ENCODE measurements around the gene ARID1B. TPM values are rescaled to one million over a fixed set of nuclear protein-coding genes. Genes with fewer than 3 reads are reported as not detected.

The ARID1B gene
- total RNA-seq, 1 experiment from 2014 or later, result 91.7 TPM

DNA sequence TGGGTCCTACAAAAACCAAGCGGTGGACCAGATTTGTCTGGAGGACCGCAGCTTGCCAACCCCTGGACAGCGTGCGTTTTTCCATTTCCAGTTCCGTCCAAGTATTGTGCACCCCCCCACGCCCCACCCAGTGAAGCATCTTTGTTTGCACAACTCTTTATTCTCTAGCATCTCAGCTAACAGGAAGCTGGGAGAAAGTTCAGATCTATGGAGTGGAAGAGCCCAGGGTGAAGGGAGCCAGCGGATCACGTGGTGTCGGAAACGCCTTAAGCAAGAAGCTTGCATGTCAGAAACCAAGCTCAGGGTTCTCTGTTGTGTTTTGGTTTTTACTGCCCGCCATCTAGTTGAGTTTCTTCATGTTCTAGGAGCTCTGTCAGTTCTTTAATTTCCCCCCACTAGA, 29.9 kb downstream of the ARID1B start:
- ATAC-seq, result no peak

DNA sequence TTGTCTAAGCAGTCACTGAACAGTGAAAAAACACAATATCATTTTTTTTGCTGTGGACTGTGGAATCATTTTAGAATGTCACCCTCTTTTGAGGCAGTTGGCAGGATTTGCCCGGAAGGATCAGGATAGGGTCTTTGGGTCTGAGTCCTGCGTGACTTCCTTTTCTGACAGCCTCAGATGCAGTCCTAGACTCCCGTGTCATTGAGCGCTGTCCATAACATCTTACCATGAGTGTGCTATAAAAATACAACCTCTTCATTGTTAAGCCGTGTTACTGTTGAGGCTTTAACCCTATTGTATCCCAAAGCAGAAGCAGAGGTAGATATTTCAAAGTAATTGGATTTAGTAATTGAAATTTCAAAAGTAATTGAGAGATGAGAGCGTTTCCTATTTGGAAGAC, 30.6 kb downstream of the ARID1B start:
- ATAC-seq (no peak), DNase-seq (ENCODE audit: low read depth, low spot score) (no peak)
- H3K27me3 ChIP-seq (ENCODE audit: control insufficient read depth, insufficient read depth, low read length), result no peaks in the 10 kb centered on the region
- CTCF ChIA-PET, result no interaction called here
- intact Hi-C loops (cut with micrococcal nuclease; ENCODE audit: unreplicated experiment) (no loop called here), in situ Hi-C loops (cut with HindIII; ENCODE audit: low pct_unique_long_range_greater_than_20kb, low sequenced_read_pairs) (no loop called here)
- no peak overlapping the region for H3K27ac ChIP-seq (ENCODE audit: low read length)
- H3K9me3 ChIP-seq (ENCODE audit: control insufficient read depth, insufficient read depth, low read depth, low read length), result no peaks in the 10 kb centered on the region
- POLR2A ChIA-PET, result no interaction called here
- no peak overlapping the region for H3K4me3 ChIP-seq (ENCODE audit: low read depth in 2 of 2, low read length in 2 of 2)
- BruUV-seq (replicated peaks), result no TSS peak
- no peaks in the 10 kb centered on the region for H3K36me3 ChIP-seq (ENCODE audit: control insufficient read depth, insufficient read depth, low read length)
- TF ChIP-seq TCF7L2 (IDR thresholded peaks at IDR 0.05; ENCODE audit: low read depth, low read length) (no peak), POLR2AphosphoS5 (IDR thresholded peaks at IDR 0.05; ENCODE audit: low read depth, low read length) (no peak), SIN3A (IDR thresholded peaks at IDR 0.05; ENCODE audit: borderline replicate concordance, insufficient read depth, low read depth, low read length) (no peak)
- TF ChIP-seq, protein P1, sequence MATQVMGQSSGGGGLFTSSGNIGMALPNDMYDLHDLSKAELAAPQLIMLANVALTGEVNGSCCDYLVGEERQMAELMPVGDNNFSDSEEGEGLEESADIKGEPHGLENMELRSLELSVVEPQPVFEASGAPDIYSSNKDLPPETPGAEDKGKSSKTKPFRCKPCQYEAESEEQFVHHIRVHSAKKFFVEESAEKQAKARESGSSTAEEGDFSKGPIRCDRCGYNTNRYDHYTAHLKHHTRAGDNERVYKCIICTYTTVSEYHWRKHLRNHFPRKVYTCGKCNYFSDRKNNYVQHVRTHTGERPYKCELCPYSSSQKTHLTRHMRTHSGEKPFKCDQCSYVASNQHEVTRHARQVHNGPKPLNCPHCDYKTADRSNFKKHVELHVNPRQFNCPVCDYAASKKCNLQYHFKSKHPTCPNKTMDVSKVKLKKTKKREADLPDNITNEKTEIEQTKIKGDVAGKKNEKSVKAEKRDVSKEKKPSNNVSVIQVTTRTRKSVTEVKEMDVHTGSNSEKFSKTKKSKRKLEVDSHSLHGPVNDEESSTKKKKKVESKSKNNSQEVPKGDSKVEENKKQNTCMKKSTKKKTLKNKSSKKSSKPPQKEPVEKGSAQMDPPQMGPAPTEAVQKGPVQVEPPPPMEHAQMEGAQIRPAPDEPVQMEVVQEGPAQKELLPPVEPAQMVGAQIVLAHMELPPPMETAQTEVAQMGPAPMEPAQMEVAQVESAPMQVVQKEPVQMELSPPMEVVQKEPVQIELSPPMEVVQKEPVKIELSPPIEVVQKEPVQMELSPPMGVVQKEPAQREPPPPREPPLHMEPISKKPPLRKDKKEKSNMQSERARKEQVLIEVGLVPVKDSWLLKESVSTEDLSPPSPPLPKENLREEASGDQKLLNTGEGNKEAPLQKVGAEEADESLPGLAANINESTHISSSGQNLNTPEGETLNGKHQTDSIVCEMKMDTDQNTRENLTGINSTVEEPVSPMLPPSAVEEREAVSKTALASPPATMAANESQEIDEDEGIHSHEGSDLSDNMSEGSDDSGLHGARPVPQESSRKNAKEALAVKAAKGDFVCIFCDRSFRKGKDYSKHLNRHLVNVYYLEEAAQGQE (IDR thresholded peaks at IDR 0.05; ENCODE audit: insufficient read depth in 1 of 2, low read depth in 2 of 2, low read length in 1 of 2), result no peak
- TF ChIP-seq, protein P2, sequence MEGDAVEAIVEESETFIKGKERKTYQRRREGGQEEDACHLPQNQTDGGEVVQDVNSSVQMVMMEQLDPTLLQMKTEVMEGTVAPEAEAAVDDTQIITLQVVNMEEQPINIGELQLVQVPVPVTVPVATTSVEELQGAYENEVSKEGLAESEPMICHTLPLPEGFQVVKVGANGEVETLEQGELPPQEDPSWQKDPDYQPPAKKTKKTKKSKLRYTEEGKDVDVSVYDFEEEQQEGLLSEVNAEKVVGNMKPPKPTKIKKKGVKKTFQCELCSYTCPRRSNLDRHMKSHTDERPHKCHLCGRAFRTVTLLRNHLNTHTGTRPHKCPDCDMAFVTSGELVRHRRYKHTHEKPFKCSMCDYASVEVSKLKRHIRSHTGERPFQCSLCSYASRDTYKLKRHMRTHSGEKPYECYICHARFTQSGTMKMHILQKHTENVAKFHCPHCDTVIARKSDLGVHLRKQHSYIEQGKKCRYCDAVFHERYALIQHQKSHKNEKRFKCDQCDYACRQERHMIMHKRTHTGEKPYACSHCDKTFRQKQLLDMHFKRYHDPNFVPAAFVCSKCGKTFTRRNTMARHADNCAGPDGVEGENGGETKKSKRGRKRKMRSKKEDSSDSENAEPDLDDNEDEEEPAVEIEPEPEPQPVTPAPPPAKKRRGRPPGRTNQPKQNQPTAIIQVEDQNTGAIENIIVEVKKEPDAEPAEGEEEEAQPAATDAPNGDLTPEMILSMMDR (IDR thresholded peaks at IDR 0.05), result no peak
- H3K4me1 ChIP-seq (ENCODE audit: control insufficient read depth, insufficient read depth, low read length), result peaks cover 17% of the 10 kb centered on the region; the same call in 1 of the 2 replicates

More for the DNA sequence above, 29.9 kb downstream of the ARID1B start:
- no TSS peak for BruUV-seq (replicated peaks)
- no peak for TF ChIP-seq POLR2AphosphoS5 (IDR thresholded peaks at IDR 0.05; ENCODE audit: low read depth, low read length)
- TF ChIP-seq, protein P2 (IDR thresholded peaks at IDR 0.05), result no peak
- TF ChIP-seq TCF7L2 (IDR thresholded peaks at IDR 0.05; ENCODE audit: low read depth, low read length), result no peak
- no peak for TF ChIP-seq SIN3A (IDR thresholded peaks at IDR 0.05; ENCODE audit: borderline replicate concordance, insufficient read depth, low read depth, low read length)
- TF ChIP-seq, protein P1 (IDR thresholded peaks at IDR 0.05; ENCODE audit: insufficient read depth in 1 of 2, low read depth in 2 of 2, low read length in 1 of 2), result no peak
- Histone ChIP-seq H3K4me1 (ENCODE audit: control insufficient read depth, insufficient read depth, low read length) (peaks cover 17% of the 10 kb centered on the region; the same call in 1 of the 2 replicates), H3K4me3 (ENCODE audit: low read depth in 2 of 2, low read length in 2 of 2) (no peak overlapping the region), H3K27me3 (ENCODE audit: control insufficient read depth, insufficient read depth, low read length) (no peaks in the 10 kb centered on the region), H3K9me3 (ENCODE audit: control insufficient read depth, insufficient read depth, low read depth, low read length) (no peaks in the 10 kb centered on the region), H3K27ac (ENCODE audit: low read length) (no peak overlapping the region), H3K36me3 (ENCODE audit: control insufficient read depth, insufficient read depth, low read length) (no peaks in the 10 kb centered on the region)
- POLR2A ChIA-PET, result interaction anchor here (0.7 kb wide), 1 partner anchor 12 kb away, joined by 6 read pairs; no protein-coding TSS in a partner anchor
- CTCF ChIA-PET, result no interaction called here
- intact Hi-C loops (cut with micrococcal nuclease; ENCODE audit: unreplicated experiment), result no loop called here
- no peak for DNase-seq (ENCODE audit: low read depth, low spot score)
- in situ Hi-C loops (cut with HindIII; ENCODE audit: low pct_unique_long_range_greater_than_20kb, low sequenced_read_pairs), result no loop called here
